GM12874 (cell line): ENCODE measurements around the gene ADH1B.

Source experiments
- CTCF ChIP-seq: IDR thresholded peaks from 2 replicates; pipeline ENCODE4 v1.5.1; 2011; ENCODE audit warnings: low read depth, mild to moderate bottlenecking, control low read depth, low read length, moderate library complexity; ENCODE audit not compliant: insufficient read depth

The ADH1B gene

GRCh38 chr4:99356992-99357391 is 35.8 kb upstream of the ADH1B start:
- TF ChIP-seq CTCF = no peak

GRCh38 chr4:99352602-99353537 is 31.7 kb upstream of the ADH1B start, which contains the start of gene ADH1C:
TSS of gene ADH1C (minus strand) at chr4:99352746. CDS start at chr4:99352675, 71 bp downstream.
- TF ChIP-seq CTCF = no peak

- no peak for TF ChIP-seq CTCF
These were observed 30.3 kb upstream of the ADH1B start for GRCh38 chr4:99351487-99351886.

GRCh38 chr4:99349338-99349737 is 28.1 kb upstream of the ADH1B start:
- no peak for TF ChIP-seq CTCF

GRCh38 chr4:99341426-99341825 is 20.2 kb upstream of the ADH1B start:
- no peak for TF ChIP-seq CTCF

GRCh38 chr4:99339172-99339571 is 18.0 kb upstream of the ADH1B start:
- no peak for TF ChIP-seq CTCF

- no peak for TF ChIP-seq CTCF
These were observed 15.4 kb upstream of the ADH1B start for GRCh38 chr4:99336553-99336952.
